B cell (primary cell): Measurements from ENCODE around the gene SOHLH2. TPM values are rescaled to one million over a fixed set of nuclear protein-coding genes. Genes with fewer than 3 reads are reported as not detected.

Experiments
- ATAC-seq: fragments of 200-7000 bp; cut with Tn5 transposase; one replicate; pipeline ENCODE4 v1.10.0; 2021; ENCODE audit warnings: low read depth, mild to moderate bottlenecking, moderate number of reproducible peaks, moderate library complexity
- CTCF ChIA-PET: fragments of 350-600 bp; sonication (Branson Sonifier 250); formaldehyde crosslinking; loops from one replicate; lab custom pipeline; 2021; ENCODE audit warnings: antibody characterized with exemption, inconsistent platforms; lab: Charles Lee
- POLR2A ChIA-PET: fragments of 350-600 bp; sonication (Branson Sonifier 250); formaldehyde crosslinking; loops from one replicate; lab custom pipeline; 2021; ENCODE audit warnings: antibody characterized with exemption; lab: Charles Lee
- DNase-seq: peaks from one replicate; pipeline ENCODE4 v3.0.0; 2013
- H2AFZ ChIP-seq: 2 replicates; pipeline ENCODE4 v1.6.1; 2012; ENCODE audit warnings: mild to moderate bottlenecking, low read depth, low read length; ENCODE audit not compliant: insufficient read depth, poor library complexity, severe bottlenecking
- H3K27ac ChIP-seq, 2 donors: 1 replicate in 1 of 2; 2 replicates in 1 of 2; pipeline ENCODE4 v1.5.1; 2012 to 2013; ENCODE audit warnings: low read length in 2 of 2, mild to moderate bottlenecking in 2 of 2, moderate library complexity in 1 of 2
- H3K27me3 ChIP-seq, 4 experiments: fragments of 200-600 bp in 1 of 4; sonication (generic) in 1 of 4; replicated peaks in 1 of 4; 1 replicate in 2 of 4; 2 replicates in 2 of 4; pipeline versions ENCODE4 v1.6.1 to v1.7.0; 2013 to 2016; ENCODE audit warnings: low read length in 3 of 4, mild to moderate bottlenecking in 2 of 4, mixed read lengths in 1 of 4, moderate library complexity in 1 of 4; ENCODE audit not compliant: insufficient read depth in 4 of 4, control insufficient read depth in 3 of 4; ENCODE audit errors: control extremely low read depth in 1 of 4
- H3K36me3 ChIP-seq, 2 experiments: replicated peaks in 1 of 2; 1 replicate in 1 of 2; 2 replicates in 1 of 2; pipeline versions ENCODE4 v1.6.1 to v1.7.1; 2013; ENCODE audit warnings: low read length in 1 of 2; ENCODE audit not compliant: insufficient read depth in 2 of 2, control insufficient read depth in 1 of 2; ENCODE audit errors: control extremely low read depth in 1 of 2, extremely low read depth in 1 of 2
- H3K4me1 ChIP-seq, 2 donors: fragments of 200-600 bp in 1 of 2; sonication (generic) in 1 of 2; 1 replicate in 1 of 2; 2 replicates in 1 of 2; pipeline versions ENCODE4 v1.5.1 to v1.6.1; 2013 to 2017; ENCODE audit warnings: low read length in 2 of 2; ENCODE audit not compliant: control insufficient read depth in 2 of 2, insufficient read depth in 2 of 2
- H3K4me2 ChIP-seq: replicated peaks from 2 replicates; pipeline ENCODE3; 2012; ENCODE audit warnings: mild to moderate bottlenecking, low read depth, low read length; ENCODE audit not compliant: poor library complexity, severe bottlenecking
- H3K4me3 ChIP-seq, 5 experiments: fragments of 200-600 bp in 1 of 5; sonication (generic) in 1 of 5; 1 replicate in 3 of 5; 2 replicates in 2 of 5; pipeline versions ENCODE4 v1.5.1 to v1.7.0; 2011 to 2016; ENCODE audit warnings: low read length in 4 of 5, mild to moderate bottlenecking in 4 of 5, low read depth in 2 of 5, control low read depth in 1 of 5, moderate library complexity in 1 of 5; ENCODE audit not compliant: insufficient read depth in 1 of 5; ENCODE audit errors: control extremely low read depth in 1 of 5, extremely low read depth in 1 of 5
- H3K79me2 ChIP-seq: fragments of 200-600 bp; sonication (generic); one replicate; pipeline ENCODE4 v1.6.0; 2016; ENCODE audit warnings: low read length; ENCODE audit not compliant: control insufficient read depth, insufficient read depth
- H3K9ac ChIP-seq: fragments of 200-600 bp; sonication (generic); 2 replicates; pipeline ENCODE4 v1.6.1; 2017; ENCODE audit warnings: mild to moderate bottlenecking, low read length, moderate library complexity
- H3K9me3 ChIP-seq, 3 donors: one replicate each; pipeline versions ENCODE4 v1.6.1 to v1.7.1; 2013; ENCODE audit warnings: low read length in 2 of 3; ENCODE audit not compliant: control insufficient read depth in 2 of 3, insufficient read depth in 1 of 3; ENCODE audit errors: control extremely low read depth in 1 of 3
- H4K20me1 ChIP-seq: 2 replicates; pipeline ENCODE4 v1.6.0; 2012; ENCODE audit warnings: mild to moderate bottlenecking, low read length; ENCODE audit not compliant: insufficient read depth, control insufficient read depth, poor library complexity, severe bottlenecking
- H3K27ac Mint-ChIP-seq: one replicate; pipeline ENCODE4 v1.8.0; 2021; ENCODE audit warnings: mixed read lengths
- H3K27me3 Mint-ChIP-seq: one replicate; pipeline ENCODE4 v1.8.0; 2021; ENCODE audit warnings: mixed read lengths
- H3K4me1 Mint-ChIP-seq: one replicate; pipeline ENCODE4 v1.8.0; 2021; ENCODE audit warnings: mixed read lengths
- H3K4me3 Mint-ChIP-seq: one replicate; pipeline ENCODE4 v1.8.0; 2021; ENCODE audit warnings: mixed read lengths
- H3K9me3 Mint-ChIP-seq: one replicate; pipeline ENCODE4 v1.8.0; 2022; ENCODE audit warnings: mixed read lengths; ENCODE audit not compliant: insufficient read depth
- WGBS: methylation state at CpG from one replicate; pipeline ENCODE4 v1.1.5; 2013; ENCODE audit warnings: missing lambda C conversion rate; ENCODE audit not compliant: insufficient coverage; 5-methylcytosine and 5-hydroxymethylcytosine counted together
- intact Hi-C: fragments of 100-400 bp; cut with micrococcal nuclease; formaldehyde crosslinking; loops from one replicate; pipeline ENCODE4 v1.10.0; 2022
- polyA plus RNA-seq: library from polyadenylated mRNA; depleted of rRNA; stranded (reverse); fragments of >200 nt; gene quantifications from 2 replicates; pipeline ENCODE4 v1.2.3, GENCODE V29; 2012
- total RNA-seq, 2 donors: library from RNA; stranded (reverse); fragments of 120-200 nt in 1 of 2; gene quantifications; 1 replicate in 1 of 2; 2 replicates in 1 of 2; pipeline versions ENCODE4 v1.2.3 to v1.2.4, GENCODE V29; 2013 to 2022
- TF ChIP-seq, protein P1 (sequence below): fragments of 200-600 bp; IDR thresholded peaks from one replicate; pipeline ENCODE4 v1.8.0; 2022; ENCODE audit warnings: antibody characterized with exemption, mild to moderate bottlenecking

Gene SOHLH2
- total and polyA plus RNA-seq, 2 donors (not counting 1 experiment from before 2014, with no cell fraction given) = not detected

DNA sequence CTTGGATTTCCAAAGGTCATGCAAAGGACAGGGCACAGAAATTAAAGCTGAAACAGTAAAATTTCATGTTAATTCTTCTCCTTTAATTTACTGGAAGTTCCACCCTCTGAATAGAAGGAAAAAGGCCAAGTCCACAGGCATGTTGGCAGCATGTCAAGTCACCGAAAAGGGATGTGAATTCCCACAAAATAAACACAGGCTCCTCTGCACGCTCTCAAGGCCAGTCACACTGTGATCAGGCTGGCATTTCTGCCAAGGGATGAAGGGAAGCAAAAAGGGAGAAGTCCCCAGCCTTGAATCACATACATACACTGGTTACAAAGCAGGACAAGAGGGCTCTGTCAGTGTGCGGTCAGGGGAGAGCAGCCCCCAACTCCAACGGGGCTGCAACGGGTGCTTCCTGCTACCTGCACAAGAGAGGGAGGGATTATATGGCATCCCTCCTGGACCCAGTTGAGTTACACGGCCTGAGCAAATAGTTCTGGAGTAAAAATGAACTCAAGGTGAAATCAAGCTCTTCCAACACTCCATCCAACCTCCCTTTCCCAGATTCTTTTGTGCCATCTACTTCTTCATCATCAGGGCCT, 90.0 kb downstream of the SOHLH2 start:
- Histone ChIP-seq H3K4me1 (no peaks in the 10 kb centered on the region), H3K4me2 (no peak overlapping the region), H4K20me1 (no peaks in the 10 kb centered on the region), H3K4me3 (no peak overlapping the region), H3K27me3 (peaks cover 0 to 3% (median 0%) of the 10 kb centered on the region in 4 experiments), H3K9ac (no peak overlapping the region), H2AFZ (no peak overlapping the region), H3K36me3 (no peaks in the 10 kb centered on the region), H3K9me3 (peaks cover 0 to 5% (median 0%) of the 10 kb centered on the region in 3 donors), H3K27ac (no peak overlapping the region), H3K79me2 (no peaks in the 10 kb centered on the region)
- ChIA-PET CTCF (no interaction called here), POLR2A (no interaction called here)
- ATAC-seq (no peak), DNase-seq (no peak)
- no CpG with 5 or more reads among the region's 6 CpGs for WGBS
- H3K27ac Mint-ChIP-seq = no peak overlapping the region
- no peak overlapping the region for H3K4me3 Mint-ChIP-seq
- H3K9me3 Mint-ChIP-seq = no peaks in the 10 kb centered on the region
- no peaks in the 10 kb centered on the region for H3K4me1 Mint-ChIP-seq
- TF ChIP-seq, protein P1, sequence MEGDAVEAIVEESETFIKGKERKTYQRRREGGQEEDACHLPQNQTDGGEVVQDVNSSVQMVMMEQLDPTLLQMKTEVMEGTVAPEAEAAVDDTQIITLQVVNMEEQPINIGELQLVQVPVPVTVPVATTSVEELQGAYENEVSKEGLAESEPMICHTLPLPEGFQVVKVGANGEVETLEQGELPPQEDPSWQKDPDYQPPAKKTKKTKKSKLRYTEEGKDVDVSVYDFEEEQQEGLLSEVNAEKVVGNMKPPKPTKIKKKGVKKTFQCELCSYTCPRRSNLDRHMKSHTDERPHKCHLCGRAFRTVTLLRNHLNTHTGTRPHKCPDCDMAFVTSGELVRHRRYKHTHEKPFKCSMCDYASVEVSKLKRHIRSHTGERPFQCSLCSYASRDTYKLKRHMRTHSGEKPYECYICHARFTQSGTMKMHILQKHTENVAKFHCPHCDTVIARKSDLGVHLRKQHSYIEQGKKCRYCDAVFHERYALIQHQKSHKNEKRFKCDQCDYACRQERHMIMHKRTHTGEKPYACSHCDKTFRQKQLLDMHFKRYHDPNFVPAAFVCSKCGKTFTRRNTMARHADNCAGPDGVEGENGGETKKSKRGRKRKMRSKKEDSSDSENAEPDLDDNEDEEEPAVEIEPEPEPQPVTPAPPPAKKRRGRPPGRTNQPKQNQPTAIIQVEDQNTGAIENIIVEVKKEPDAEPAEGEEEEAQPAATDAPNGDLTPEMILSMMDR = no peak
- intact Hi-C loops = no loop called here
- peaks cover 3% of the 10 kb centered on the region for H3K27me3 Mint-ChIP-seq

Other genes with a start within 250 kb of the SOHLH2 start
- not detected in 2 replicates for gene DCLK1, start 83.2 kb downstream of the SOHLH2 start, total RNA-seq
- gene DCLK1, start 83.2 kb downstream of the SOHLH2 start, polyA plus RNA-seq = not detected in 2 replicates
- gene CCDC169, start 83.3 kb upstream of the SOHLH2 start, total RNA-seq = not detected in 2 replicates
- 0.07 and 0.19 TPM in 2 replicates for gene CCDC169, start 83.3 kb upstream of the SOHLH2 start, polyA plus RNA-seq
- gene SPART, start 131.8 kb upstream of the SOHLH2 start, total RNA-seq = 18.6 and 20.8 TPM in 2 replicates
- gene SPART, start 131.8 kb upstream of the SOHLH2 start, polyA plus RNA-seq = 10.1 and 11.4 TPM in 2 replicates
- gene CCNA1, start 217.9 kb upstream of the SOHLH2 start, total RNA-seq = 0.51 and 0.69 TPM in 2 replicates
- 0.15 and 0.37 TPM in 2 replicates for gene CCNA1, start 217.9 kb upstream of the SOHLH2 start, polyA plus RNA-seq